ENCODE results near the gene FANCL.

- TF ChIP-seq POLR2AphosphoS5 (IDR thresholded peaks at IDR 0.05) (no peak), POLR2A (IDR thresholded peaks at IDR 0.05) (no peak), CTCF (IDR thresholded peaks at IDR 0.05) (no peak)
Observed at GRCh38 chr2:58155160-58155778, 85.9 kb downstream of the FANCL start.
